CD4-positive, alpha-beta T cell (primary cell): Measurements from ENCODE around the gene INPP4B. TPM values are rescaled to one million over a fixed set of nuclear protein-coding genes. Genes with fewer than 3 reads are reported as not detected.

Experiments used
- ATAC-seq: fragments of 200-7000 bp; cut with Tn5 transposase; one replicate; pipeline ENCODE4 v1.10.0; 2022; ENCODE audit warnings: mild to moderate bottlenecking; ENCODE audit not compliant: poor library complexity
- CTCF ChIA-PET: fragments of 350-600 bp; sonication (Branson Sonifier 250); formaldehyde crosslinking; loops from one replicate; lab custom pipeline; 2021; ENCODE audit warnings: antibody characterized with exemption, inconsistent platforms; lab: Charles Lee
- POLR2A ChIA-PET: fragments of 350-600 bp; sonication (Branson Sonifier 250); formaldehyde crosslinking; loops from one replicate; lab custom pipeline; 2021; ENCODE audit warnings: antibody characterized with exemption, inconsistent platforms; lab: Charles Lee
- DNase-seq, 14 experiments: peaks; one replicate each; pipeline ENCODE4 v3.0.0-alpha.2; 2013 to 2020; ENCODE audit warnings: mixed read lengths in 2 of 14
- H3K27ac ChIP-seq, 2 donors: one replicate each; pipeline versions ENCODE4 v1.5.1 to v1.7.0; 2013; ENCODE audit warnings: low read length in 2 of 2, low read depth in 1 of 2, mild to moderate bottlenecking in 1 of 2
- H3K27me3 ChIP-seq, 2 experiments: 1 replicate in 1 of 2; 2 replicates in 1 of 2; pipeline versions ENCODE4 v1.6.1 to v1.7.0; 2013; ENCODE audit warnings: low read length in 2 of 2, control low read depth in 1 of 2, mild to moderate bottlenecking in 1 of 2, moderate library complexity in 1 of 2; ENCODE audit not compliant: insufficient read depth in 2 of 2, control insufficient read depth in 1 of 2
- H3K36me3 ChIP-seq: one replicate; pipeline ENCODE4 v1.6.1; 2013; ENCODE audit warnings: low read length, control low read depth; ENCODE audit not compliant: insufficient read depth
- H3K4me1 ChIP-seq: one replicate; pipeline ENCODE4 v1.6.1; 2013; ENCODE audit warnings: low read length, control low read depth; ENCODE audit not compliant: insufficient read depth
- H3K4me3 ChIP-seq: one replicate; pipeline ENCODE4 v1.5.1; 2013; ENCODE audit warnings: mild to moderate bottlenecking, low read length, moderate library complexity
- H3K9me3 ChIP-seq, 2 experiments: 1 replicate in 1 of 2; 2 replicates in 1 of 2; pipeline versions ENCODE4 v1.6.1 to v1.7.0; 2013; ENCODE audit warnings: low read length in 2 of 2, mild to moderate bottlenecking in 2 of 2, control low read depth in 1 of 2, moderate library complexity in 1 of 2; ENCODE audit not compliant: control insufficient read depth in 1 of 2, insufficient read depth in 1 of 2
- H3K27ac Mint-ChIP-seq: one replicate; pipeline ENCODE4 v1.8.0; 2020; ENCODE audit warnings: mixed read lengths
- H3K27me3 Mint-ChIP-seq: one replicate; pipeline ENCODE4 v1.8.0; 2021; ENCODE audit warnings: mixed read lengths
- H3K36me3 Mint-ChIP-seq: one replicate; pipeline ENCODE4 v1.8.0; 2021; ENCODE audit warnings: low read depth, mixed read lengths
- H3K4me1 Mint-ChIP-seq: one replicate; pipeline ENCODE4 v1.8.0; 2021; ENCODE audit warnings: low read depth, mixed read lengths
- H3K4me3 Mint-ChIP-seq: one replicate; pipeline ENCODE4 v1.8.0; 2020; ENCODE audit warnings: mild to moderate bottlenecking, mixed read lengths
- H3K9me3 Mint-ChIP-seq: one replicate; pipeline ENCODE4 v1.8.0; 2020; ENCODE audit warnings: mixed read lengths
- CTCF ChIP-seq: fragments of 200-600 bp; IDR thresholded peaks from one replicate; pipeline ENCODE4 v1.8.0; 2022; ENCODE audit warnings: antibody characterized with exemption, mild to moderate bottlenecking
- intact Hi-C, 2 experiments: fragments of 100-400 bp; cut with DNase I in 1 of 2; cut with micrococcal nuclease in 1 of 2; formaldehyde crosslinking; loops; one replicate each; pipeline versions ENCODE4 v1.15.1 to v1.9.0; 2023 to 2025; cut with DNase I, micrococcal nuclease
- total RNA-seq, 174 experiments: library from RNA in 2 of 174; stranded (reverse) in 2 of 174; gene quantifications; one replicate each; pipeline ENCODE4 v1.2.3 and lab custom pipeline; 2021 to 2026

The INPP4B gene
- total RNA-seq, 2 experiments from 2014 or later, result 50.7 to 53.8 TPM

- Mint-ChIP-seq H3K36me3 (peaks cover 25% of the 10 kb centered on the region), H3K9me3 (no peaks in the 10 kb centered on the region), H3K4me1 (peaks cover 81% of the 10 kb centered on the region), H3K4me3 (peak overlapping the region; percentile 88), H3K27me3 (no peaks in the 10 kb centered on the region), H3K27ac (peak overlapping the region; percentile 95)
- intact Hi-C loops, result loop anchor here in 1 of 2 experiments (1.0 to 10.0 kb wide), 7 partner anchors 135 to 440 kb away; partner anchors contain the start of gene INPP4B
- H3K4me3 ChIP-seq, result peak overlapping the region; percentile 54
- peaks cover 9% of the 10 kb centered on the region for H3K4me1 ChIP-seq
- CTCF ChIA-PET, result interaction anchor here (0.8 to 3.3 kb wide), 20 partner anchors 10 to 284 kb away, joined by 3 to 32 read pairs (median 4); no protein-coding TSS in a partner anchor
- no peaks in the 10 kb centered on the region for H3K9me3 ChIP-seq
- H3K36me3 ChIP-seq, result no peaks in the 10 kb centered on the region
- POLR2A ChIA-PET, result interaction anchor here (0.6 to 3.6 kb wide), 26 partner anchors 8 to 284 kb away, joined by 3 to 49 read pairs (median 6); no protein-coding TSS in a partner anchor
- ATAC-seq (peak; percentile 73), DNase-seq (peak; percentile 26 to 88 (median 50))
- peak overlapping the region; percentile 72 to 78 for H3K27ac ChIP-seq
- TF ChIP-seq CTCF, result peak; percentile 59
- no peaks in the 10 kb centered on the region for H3K27me3 ChIP-seq
Observed at GRCh38 chr4:142567199-142567598, 278.9 kb downstream of the INPP4B start.

GRCh38 chr4:142566777-142567176 lies 279.3 kb downstream of the INPP4B start:
- ATAC-seq, result peak; percentile 33
- H3K27ac Mint-ChIP-seq, result peak overlapping the region; percentile 95
- H3K4me1 ChIP-seq, result peaks cover 7% of the 10 kb centered on the region
- peak overlapping the region; percentile 54 for H3K4me3 ChIP-seq
- ChIA-PET CTCF (interaction anchor here (0.8 to 3.3 kb wide), 19 partner anchors 9 to 284 kb away, joined by 3 to 32 read pairs (median 4); no protein-coding TSS in a partner anchor), POLR2A (interaction anchor here (0.6 to 3.6 kb wide), 25 partner anchors 9 to 283 kb away, joined by 3 to 49 read pairs (median 7); no protein-coding TSS in a partner anchor)
- no peaks in the 10 kb centered on the region for H3K9me3 ChIP-seq
- no peaks in the 10 kb centered on the region for H3K9me3 Mint-ChIP-seq
- no peaks in the 10 kb centered on the region for H3K36me3 ChIP-seq
- intact Hi-C loops, result loop anchor here in 1 of 2 experiments (1.0 to 10.0 kb wide), 7 partner anchors 136 to 439 kb away; partner anchors contain the start of gene INPP4B
- DNase-seq, result peak in 3 of 14 experiments; percentile 49 to 64 (median 51)
- peaks cover 80% of the 10 kb centered on the region for H3K4me1 Mint-ChIP-seq
- peak overlapping the region; percentile 88 for H3K4me3 Mint-ChIP-seq
- H3K27me3 ChIP-seq, result no peaks in the 10 kb centered on the region
- no peak for TF ChIP-seq CTCF
- H3K27me3 Mint-ChIP-seq, result no peaks in the 10 kb centered on the region
- H3K36me3 Mint-ChIP-seq, result peaks cover 21% of the 10 kb centered on the region
- H3K27ac ChIP-seq, result peak overlapping the region; percentile 72 to 78

- H3K27me3 ChIP-seq, result no peaks in the 10 kb centered on the region
- Mint-ChIP-seq H3K27ac (peak overlapping the region; percentile 95), H3K9me3 (no peaks in the 10 kb centered on the region), H3K4me1 (peaks cover 75% of the 10 kb centered on the region), H3K36me3 (peaks cover 20% of the 10 kb centered on the region), H3K4me3 (peak overlapping the region; percentile 88), H3K27me3 (no peaks in the 10 kb centered on the region)
- DNase-seq (no peak), ATAC-seq (peak; percentile 2)
- H3K27ac ChIP-seq, result peak overlapping the region; percentile 72 to 78
- peaks cover 7% of the 10 kb centered on the region for H3K4me1 ChIP-seq
- POLR2A ChIA-PET, result interaction anchor here (1.0 to 3.6 kb wide), 18 partner anchors 9 to 283 kb away, joined by 3 to 49 read pairs (median 10); no protein-coding TSS in a partner anchor
- no peaks in the 10 kb centered on the region for H3K36me3 ChIP-seq
- peak overlapping the region; percentile 54 for H3K4me3 ChIP-seq
- intact Hi-C loops, result loop anchor here in 1 of 2 experiments (2.0 to 10.0 kb wide), 6 partner anchors 136 to 284 kb away; partner anchors contain the start of gene INPP4B
- TF ChIP-seq CTCF, result no peak
- CTCF ChIA-PET, result interaction anchor here (1.0 to 3.3 kb wide), 5 partner anchors 16 to 215 kb away, joined by 3 to 32 read pairs (median 4); no protein-coding TSS in a partner anchor
- no peaks in the 10 kb centered on the region for H3K9me3 ChIP-seq
Observed at GRCh38 chr4:142566243-142566642, 279.9 kb downstream of the INPP4B start.
